ENCODE results near the gene ASMT.

ASMT gene

DNA sequence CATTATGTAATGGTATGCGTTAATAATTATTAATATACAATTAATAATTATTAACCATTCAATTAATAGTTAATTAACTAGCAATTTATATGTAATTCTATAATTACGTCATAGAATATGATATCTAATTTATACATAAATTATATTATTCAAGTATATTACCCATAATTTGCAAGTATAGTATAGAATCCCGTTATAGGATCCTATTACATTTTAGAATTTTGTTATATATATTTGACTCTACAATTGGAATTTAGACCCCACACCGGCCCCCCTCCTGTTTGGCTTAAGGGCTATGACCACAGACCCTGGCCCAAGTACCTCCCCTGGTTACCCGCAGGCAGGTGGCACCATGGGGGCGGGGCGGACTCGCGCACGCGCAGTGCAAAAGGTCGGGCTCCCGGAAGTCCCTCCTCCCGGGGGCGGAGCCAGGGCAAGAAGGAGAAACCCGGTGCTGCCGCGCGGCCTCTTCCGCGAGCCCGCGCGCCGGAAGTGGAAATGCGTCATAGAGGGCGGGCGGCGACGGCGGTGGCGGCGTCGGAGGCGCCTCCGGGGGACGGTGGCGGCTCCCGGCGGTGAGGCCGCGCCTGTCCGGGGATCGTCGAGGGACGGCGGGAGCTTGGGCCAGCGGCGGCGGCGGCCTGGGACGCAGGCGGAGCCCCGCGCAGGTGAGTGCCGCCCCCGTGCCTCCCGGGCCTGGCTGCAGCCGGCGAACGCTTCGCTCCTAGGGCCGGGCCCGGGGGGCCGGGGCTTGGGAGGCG lies 23.6 kb upstream of the ASMT start, which contains the start of gene AKAP17A:
Gene AKAP17A, plus strand, starts transcription at position 503 of the 761 bp plus-strand sequence. CDS start 1,859 bp downstream, outside the sequence.
- DNase-seq (ENCODE audit: low read depth in 1 of 2, low spot score in 1 of 2) = peak; percentile 86 to 95
- no peak for TF ChIP-seq JUND (IDR thresholded peaks at IDR 0.05; ENCODE audit: low read depth)
- in situ Hi-C loops (cut with HindIII; ENCODE audit: low pct_unique_long_range_greater_than_20kb, low sequenced_read_pairs) = no loop called here

DNA sequence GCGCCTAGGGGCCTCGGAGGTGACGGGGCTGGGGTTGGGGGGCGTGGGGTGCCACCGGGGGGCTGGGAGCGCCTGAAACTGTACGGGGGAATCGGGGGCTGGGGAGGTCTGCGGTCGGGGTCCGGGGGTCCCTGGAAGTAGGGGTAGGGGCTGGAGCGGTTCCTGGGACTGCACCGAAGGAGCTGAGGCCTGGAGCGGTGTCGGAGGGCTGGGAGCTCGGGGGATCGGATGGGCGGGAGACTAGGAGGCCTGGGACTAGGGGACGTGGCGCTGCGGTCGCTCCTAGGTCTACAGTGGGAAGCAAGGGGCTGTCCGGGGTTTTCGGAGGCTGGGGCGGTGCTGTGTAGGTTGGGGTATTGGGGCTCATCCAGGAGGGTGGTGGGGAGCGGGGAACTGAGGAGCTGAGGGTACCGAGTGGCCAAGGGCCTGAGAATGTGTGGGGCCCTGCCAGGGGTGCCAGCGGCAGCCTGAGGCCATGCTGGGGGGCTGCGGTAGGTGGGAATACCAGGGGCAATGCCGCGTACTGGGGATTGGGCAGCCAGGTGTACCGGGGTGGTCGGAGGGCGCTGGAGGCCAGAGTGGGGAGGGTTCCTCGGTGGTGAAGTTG lies 22.9 kb upstream of the ASMT start:
- TF ChIP-seq JUND (IDR thresholded peaks at IDR 0.05; ENCODE audit: low read depth) = no peak
- no peak for DNase-seq (ENCODE audit: low read depth in 1 of 2, low spot score in 1 of 2)
- in situ Hi-C loops (cut with HindIII; ENCODE audit: low pct_unique_long_range_greater_than_20kb, low sequenced_read_pairs) = no loop called here

DNA sequence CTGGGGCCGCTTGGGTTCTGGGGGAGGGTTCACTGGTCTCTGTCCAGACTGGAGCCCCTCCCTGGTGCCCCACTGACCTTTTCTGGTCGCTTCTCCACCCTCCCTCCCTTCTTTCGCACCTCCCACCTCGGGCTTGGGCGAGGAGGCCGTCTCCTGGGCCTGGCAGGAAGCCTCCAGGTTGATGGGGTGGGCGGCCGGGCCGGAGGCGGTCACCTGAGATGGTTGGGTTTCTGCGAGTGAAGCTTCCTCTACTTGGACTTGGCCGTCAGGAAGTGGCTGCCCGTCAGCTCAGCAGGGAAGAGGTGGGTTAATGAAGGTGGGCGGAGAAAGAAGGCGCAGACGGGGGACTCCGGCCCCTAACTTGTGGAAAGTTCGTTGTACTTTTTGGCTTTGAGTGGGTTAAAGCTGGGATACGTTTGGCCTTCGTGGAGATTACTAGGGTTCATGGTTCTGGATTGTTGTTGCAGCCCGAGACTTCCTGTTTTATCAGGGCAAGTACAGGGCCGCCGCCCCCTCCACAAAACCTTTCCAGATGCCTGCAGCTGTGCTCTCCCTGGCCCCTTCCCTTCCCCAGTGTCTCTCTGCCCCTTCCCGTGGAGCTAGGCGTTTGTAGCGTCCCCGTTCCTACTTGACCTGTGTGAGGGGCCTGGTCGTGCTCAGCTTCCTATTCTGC lies 22.3 kb upstream of the ASMT start:
- in situ Hi-C loops (cut with HindIII; ENCODE audit: low pct_unique_long_range_greater_than_20kb, low sequenced_read_pairs) = no loop called here
- no peak for TF ChIP-seq JUND (IDR thresholded peaks at IDR 0.05; ENCODE audit: low read depth)

DNA sequence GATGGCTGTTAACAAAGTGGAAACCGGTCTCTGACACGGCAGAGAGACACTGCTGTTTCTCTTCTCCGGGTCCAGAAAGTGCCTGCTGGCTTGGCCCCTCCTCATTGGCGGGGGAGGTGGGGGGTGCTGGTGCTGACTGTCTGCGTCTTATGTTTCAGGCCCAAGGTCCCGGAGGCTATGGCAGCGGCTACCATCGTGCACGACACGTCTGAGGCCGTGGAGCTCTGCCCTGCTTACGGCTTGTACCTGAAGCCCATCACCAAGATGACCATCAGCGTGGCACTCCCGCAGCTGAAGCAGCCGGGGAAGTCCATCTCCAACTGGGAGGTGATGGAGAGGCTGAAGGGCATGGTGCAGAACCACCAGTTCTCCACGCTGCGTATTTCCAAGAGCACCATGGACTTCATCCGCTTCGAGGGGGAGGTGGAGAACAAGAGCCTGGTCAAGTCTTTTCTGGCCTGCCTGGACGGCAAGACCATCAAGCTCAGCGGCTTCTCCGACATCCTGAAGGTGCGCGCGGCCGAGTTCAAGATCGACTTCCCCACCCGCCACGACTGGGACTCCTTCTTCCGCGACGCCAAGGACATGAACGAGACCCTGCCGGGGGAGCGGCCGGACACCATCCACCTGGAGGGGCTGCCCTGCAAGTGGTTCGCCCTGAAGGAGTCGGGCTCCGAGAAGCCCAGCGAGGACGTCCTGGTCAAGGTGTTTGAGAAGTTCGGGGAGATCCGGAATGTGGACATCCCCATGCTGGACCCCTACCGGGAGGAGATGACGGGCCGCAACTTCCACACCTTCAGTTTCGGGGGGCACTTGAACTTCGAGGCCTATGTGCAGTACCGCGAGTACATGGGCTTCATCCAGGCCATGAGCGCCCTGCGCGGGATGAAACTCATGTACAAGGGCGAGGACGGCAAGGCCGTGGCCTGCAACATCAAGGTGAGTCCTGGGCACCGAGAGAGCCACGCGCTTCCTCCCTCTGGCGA lies 21.3 kb upstream of the ASMT start:
- DNase-seq (ENCODE audit: low read depth in 1 of 2, low spot score in 1 of 2) = no peak
- no peak for TF ChIP-seq JUND (IDR thresholded peaks at IDR 0.05; ENCODE audit: low read depth)
- in situ Hi-C loops (cut with HindIII; ENCODE audit: low pct_unique_long_range_greater_than_20kb, low sequenced_read_pairs) = no loop called here

More for the DNA sequence above, 22.3 kb upstream of the ASMT start:
- no peak for DNase-seq (ENCODE audit: low read depth in 1 of 2, low spot score in 1 of 2)

DNA sequence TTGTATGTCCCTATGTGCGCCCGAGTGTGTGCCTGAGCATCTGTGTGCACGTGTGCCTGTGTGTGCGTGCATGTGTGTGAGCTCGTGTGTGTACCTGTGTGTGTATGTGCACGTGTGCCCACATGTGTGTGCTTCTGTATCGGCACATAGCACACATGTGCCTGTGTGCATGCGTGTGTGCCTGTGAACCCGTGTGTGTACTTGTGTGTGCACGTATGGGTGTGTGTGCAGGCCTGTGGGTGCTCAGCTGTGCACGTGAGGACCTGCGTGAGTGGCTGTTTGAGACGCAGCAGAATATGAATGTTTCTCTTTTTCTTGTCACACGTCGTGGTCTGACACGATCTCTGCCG lies 19.2 kb upstream of the ASMT start:
- in situ Hi-C loops (cut with HindIII; ENCODE audit: low pct_unique_long_range_greater_than_20kb, low sequenced_read_pairs) = no loop called here
- DNase-seq (ENCODE audit: low read depth in 1 of 2, low spot score in 1 of 2) = no peak
- TF ChIP-seq JUND (IDR thresholded peaks at IDR 0.05; ENCODE audit: low read depth) = no peak

DNA sequence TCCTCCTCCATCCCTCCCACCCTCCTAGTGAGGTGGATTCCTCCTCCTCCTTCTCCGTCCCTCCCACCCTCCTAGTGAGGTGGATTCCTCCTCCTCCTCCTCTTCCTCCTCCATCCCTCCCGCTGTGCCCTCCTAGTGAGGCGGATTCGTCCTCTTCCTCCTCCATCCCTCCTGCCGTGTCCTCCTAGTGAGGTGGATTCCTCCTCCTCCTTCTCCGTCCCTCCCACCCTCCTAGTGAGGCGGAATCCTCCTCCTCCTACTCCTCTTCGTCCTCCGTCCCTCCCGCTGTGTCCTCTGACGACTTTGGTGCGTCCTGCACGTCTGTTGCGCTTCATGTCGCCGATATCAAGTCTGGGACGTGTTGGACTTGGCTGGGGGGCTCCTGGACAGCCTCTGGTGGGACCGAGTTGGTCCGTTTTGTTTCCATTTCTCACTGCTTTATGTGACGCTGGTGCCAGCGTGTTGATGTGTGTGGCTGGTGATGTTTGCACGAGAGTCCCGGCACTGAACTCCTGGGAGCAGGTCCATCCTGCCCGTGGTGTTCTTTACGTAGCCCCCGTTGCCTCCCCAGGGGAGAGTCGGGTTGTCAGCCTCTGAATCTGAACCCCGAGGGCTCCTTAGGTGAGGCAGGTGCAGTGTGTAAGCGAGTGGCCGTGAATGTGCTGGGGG lies 18.0 kb upstream of the ASMT start:
- no peak for TF ChIP-seq JUND (IDR thresholded peaks at IDR 0.05; ENCODE audit: low read depth)
- no peak for DNase-seq (ENCODE audit: low read depth in 1 of 2, low spot score in 1 of 2)
- in situ Hi-C loops (cut with HindIII; ENCODE audit: low pct_unique_long_range_greater_than_20kb, low sequenced_read_pairs) = no loop called here

DNA sequence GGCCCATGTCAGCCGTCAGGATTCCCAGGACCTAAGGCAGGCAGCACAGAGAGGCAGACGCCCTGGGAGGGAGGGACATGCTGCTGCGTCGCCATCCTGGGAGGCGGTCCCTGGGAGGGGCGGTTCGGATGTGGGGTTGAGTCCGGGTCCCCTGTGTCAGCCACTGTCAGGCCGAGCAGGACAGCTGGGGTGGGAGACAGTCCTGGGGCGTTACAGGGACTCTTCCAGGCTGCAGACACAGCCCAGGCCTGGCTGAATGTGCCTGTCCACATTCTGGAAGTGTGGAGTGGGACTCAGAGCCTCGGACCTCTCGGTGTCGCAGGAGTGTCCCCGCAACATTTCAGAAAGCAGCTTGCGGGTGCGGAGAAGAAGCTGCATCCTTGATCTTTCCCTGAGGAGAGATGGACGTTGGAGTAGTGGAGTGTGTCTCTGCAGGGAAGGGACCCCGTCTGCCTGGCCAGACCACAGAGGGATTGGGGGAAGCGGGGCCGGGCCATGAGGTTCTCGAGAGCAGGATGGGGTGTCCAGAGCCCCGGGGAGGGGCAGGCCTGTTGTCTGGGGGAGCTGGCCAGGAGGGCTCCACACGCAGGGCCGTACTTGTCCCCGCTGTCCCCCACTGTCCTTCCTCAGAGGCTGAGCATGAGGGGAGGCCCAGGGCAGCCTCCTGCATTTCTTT lies 17.4 kb upstream of the ASMT start:
- in situ Hi-C loops (cut with HindIII; ENCODE audit: low pct_unique_long_range_greater_than_20kb, low sequenced_read_pairs) = no loop called here
- no peak for TF ChIP-seq JUND (IDR thresholded peaks at IDR 0.05; ENCODE audit: low read depth)
- no peak for DNase-seq (ENCODE audit: low read depth in 1 of 2, low spot score in 1 of 2)

DNA sequence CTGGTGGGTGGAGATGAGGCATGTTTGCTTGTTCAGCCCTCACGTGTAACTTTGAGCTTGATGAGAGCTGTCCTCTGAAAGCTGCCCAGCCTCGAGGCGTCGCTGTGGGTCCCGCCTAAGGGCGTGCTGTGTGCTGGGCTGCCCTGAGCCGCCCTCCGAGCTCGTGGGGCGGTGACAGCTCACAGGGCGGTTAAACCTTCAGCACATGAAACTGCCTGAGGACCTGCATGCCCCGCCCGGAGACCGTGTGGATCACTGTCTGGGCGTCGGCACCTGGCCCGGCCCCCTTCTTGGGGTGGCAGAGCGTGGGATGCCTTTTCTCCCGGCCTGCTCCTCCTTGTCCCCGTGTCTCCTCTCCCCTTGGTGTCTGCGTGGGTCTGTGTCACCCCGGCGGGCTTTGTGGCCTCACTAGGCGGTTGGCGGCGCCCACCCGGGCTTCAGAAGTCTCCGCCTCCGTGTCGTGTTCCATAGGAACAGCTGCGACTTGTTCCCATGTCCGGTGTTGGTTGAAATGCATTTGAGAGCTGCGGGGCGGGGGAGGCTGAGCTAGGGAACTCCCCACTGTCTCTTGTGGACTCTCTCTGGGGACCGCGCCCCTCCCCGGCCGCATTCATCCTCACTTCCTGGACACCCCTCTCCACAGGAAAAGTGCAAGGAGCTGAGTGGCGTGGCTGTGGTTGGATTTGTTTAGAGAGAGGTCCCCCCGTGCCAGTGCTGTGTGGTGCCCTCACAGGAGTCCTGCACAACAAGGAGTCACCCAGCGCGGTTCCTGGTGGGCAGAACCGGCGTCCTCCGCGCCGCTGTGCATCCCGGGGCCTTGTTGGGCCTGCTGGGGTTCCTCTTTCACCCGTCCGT lies 16.6 kb upstream of the ASMT start:
- in situ Hi-C loops (cut with HindIII; ENCODE audit: low pct_unique_long_range_greater_than_20kb, low sequenced_read_pairs) = no loop called here
- TF ChIP-seq JUND (IDR thresholded peaks at IDR 0.05; ENCODE audit: low read depth) = no peak
- DNase-seq (ENCODE audit: low read depth in 1 of 2, low spot score in 1 of 2) = no peak

DNA sequence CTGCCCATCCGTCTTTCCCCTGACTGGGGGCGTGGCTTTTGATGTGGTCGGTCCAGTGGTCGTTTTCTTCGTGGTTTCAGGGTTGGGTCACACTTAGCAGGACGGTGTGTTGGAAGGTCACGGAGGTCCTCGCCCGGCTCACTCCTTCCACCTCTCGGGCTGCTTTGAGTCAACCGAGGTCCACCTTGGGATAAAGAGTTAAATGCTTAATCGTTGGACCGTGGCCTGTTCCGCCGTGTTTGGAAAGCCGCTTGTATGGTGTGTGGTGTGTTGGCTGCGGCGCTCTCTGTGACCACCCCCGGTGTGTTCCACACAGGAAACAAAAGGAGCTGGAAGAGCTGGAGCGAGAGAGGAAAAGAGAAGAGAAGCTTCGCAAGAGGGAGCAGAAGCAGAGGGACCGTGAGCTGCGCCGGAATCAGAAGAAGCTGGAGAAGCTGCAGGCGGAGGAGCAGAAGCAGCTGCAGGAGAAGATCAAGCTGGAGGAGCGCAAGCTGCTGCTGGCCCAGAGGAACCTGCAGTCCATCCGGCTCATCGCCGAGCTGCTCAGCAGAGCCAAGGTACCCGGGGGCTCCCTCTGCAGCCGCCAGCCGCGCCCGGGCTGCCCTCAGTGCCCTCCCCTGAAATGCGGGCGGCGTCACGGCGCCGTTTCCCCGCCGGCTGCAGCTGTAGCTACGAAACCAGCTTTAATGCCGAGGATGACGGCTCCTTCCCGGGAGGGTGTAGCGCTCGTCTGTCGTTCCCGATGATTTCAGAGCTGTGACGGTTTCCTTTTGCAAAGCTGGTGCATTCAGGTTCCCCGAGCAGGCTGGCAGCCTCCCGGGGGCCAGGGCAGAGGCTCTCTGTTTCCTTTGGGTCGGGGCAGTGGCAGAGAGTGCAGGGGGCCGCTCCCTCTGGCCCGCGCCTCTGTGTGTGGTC lies 15.7 kb upstream of the ASMT start:
- no peak for DNase-seq (ENCODE audit: low read depth in 1 of 2, low spot score in 1 of 2)
- no peak for TF ChIP-seq JUND (IDR thresholded peaks at IDR 0.05; ENCODE audit: low read depth)
- in situ Hi-C loops (cut with HindIII; ENCODE audit: low pct_unique_long_range_greater_than_20kb, low sequenced_read_pairs) = no loop called here
